Measurements from ENCODE around the gene HTT.

Gene HTT

DNA sequence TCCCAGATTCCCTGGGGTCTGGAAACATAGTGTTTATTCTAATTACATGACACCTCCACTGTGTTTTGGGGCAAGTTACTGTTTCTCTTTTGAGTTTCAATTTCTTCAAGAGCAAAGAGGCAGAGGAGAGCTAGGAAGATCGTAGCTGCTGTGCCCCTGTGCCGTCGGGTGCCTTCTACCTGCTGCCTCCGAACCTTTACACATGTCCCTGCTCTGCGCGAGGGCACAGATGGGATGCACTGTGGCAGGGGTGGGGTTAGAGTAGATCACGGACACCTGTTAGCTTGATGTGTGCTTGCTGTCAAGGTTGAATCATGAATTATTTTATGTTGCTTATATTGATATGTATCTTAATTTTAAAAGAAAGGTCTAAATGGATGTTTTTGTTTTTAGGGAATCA lies 103.4 kb downstream of the HTT start:
- DNase-seq, result no peak

DNA sequence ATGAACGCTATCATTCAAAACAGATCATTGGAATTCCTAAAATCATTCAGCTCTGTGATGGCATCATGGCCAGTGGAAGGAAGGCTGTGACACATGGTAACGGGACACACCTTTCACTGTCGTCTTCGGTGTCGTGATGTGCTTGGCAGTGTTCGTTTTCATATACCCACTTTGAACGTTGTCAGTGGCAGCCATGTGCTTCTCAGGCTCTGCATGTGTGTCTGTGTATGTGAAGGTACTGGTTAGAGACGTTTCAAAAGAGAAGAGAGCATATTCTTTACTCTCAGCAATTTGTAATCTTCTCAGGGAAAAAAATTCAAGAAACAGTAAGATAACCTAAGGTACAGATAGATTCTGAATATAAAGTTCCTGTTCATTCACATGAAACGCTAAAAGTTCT lies 103.9 kb downstream of the HTT start:
- DNase-seq, result no peak

DNA sequence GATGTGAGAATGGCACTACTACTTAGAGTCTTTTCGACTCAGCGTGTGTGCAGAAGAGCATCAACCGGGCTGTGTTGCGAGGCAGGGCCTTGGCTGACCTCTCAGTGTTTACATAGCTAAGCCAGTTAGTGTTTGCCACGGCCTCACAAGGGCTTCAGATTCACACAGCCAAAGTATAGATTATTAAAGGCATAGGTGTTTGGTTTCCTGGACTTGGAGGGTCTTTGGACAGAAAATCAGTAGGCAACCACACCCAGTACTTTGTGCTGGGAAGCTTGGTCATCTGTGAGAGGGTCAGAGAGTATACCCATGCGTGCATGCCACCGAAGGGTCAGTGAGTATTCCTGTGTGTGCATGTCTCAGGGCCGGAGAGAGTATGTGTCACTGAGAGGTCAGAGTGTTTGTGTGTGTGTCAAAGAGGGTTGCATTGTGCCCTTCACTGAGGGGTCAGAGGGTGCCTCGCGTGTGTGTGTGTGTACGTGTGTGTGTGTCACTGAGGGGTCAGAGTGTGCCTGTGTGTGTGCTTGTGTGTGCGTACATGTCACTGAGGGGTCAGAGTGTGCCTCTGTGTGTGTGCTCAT lies 104.7 kb downstream of the HTT start:
- no peak for DNase-seq

DNA sequence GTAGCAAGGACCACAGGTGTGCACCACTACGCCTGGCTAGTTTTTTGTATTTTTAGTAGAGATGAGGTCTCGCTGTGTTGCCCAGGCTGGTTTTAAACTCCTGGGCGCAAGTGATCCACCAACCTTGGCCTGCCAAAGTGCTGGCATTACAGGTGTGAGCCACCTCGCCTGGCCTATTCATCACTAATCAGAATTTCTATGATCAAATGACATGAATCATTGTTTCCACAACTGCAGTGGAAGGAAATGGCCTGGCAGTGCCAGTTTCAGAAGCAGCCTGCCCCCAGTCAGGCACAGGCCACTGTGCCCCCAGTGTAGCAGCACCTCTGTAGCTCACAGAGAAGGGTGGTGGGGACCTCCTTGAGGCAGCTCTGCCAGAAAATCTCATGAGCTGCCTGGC lies 108.5 kb downstream of the HTT start:
- no peak for DNase-seq

DNA sequence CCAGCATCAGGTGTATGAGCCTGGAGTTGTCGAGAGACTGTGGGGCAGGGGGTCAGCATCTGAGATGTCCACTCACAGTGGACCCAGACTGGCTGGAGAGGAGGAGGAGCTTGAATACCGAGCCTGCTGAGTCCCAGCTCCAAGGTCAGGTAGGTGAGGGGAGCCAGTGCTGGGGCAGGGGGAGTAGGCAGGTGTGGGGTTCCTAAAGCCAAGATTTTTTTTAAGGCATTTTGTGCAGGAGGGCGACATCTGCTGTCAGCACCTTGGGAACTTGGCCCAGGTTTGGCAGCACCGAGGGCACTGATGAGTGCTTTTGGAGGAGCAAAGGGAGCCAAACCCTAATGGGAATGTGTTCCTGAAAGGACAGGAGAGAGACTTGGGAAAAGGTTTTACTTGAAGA lies 110.2 kb downstream of the HTT start:
- no peak for DNase-seq

DNA sequence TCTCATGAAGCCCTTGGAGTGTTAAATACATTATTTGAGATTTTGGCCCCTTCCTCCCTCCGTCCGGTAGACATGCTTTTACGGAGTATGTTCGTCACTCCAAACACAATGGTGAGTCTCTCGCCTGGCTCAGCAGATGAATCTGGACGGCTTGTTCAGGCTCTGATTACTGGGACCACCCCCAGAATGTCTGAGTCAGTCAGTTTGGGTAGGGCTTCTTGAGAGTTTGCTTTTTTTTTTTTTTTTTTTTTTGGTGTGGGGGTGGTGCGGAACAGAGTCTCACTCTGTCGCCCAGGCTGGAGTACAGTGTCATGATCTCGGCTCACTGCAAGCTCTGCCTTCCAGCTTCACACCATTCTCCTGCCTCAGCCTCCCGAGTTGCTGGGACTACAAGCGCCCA lies 112.1 kb downstream of the HTT start:
- DNase-seq, result no peak

DNA sequence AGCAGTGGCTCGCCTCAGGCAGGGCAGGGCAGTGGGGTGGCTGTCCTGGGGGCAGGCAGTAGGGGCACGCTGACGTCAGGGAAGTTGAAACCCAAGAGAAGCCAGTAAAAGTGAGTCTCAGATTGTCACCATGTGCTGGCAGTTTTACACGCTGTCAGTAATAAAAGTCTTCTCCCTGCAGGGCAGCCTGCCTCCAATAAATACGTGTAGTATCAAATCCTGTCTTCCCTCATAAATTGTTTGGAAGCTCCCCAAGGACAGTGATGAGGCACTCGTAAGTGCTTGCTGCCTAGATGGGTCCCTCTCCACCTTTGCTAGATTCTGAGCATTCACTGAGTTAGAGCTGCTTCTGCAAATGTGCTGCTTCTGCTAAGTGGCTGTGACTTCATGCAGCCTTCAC lies 113.6 kb downstream of the HTT start:
- DNase-seq, result no peak

DNA sequence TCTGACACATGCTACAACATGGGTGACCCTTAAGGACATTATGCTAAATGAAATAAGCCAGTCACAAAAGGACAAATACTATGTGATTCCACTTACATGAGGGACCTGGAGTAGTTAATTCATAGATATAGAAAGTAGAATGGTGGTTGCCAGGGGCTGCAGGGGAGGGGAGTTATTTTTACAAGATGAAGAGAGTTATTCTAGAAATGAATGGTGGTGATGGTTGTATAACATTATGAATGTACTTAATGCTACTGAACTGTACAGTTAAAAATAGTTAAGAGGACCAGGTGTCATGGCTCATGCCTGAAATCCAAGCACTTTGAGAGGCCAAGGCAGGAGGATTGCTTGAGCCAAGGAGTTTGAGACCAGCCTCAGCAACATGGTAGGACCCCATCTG lies 115.0 kb downstream of the HTT start:
- no peak for DNase-seq

DNA sequence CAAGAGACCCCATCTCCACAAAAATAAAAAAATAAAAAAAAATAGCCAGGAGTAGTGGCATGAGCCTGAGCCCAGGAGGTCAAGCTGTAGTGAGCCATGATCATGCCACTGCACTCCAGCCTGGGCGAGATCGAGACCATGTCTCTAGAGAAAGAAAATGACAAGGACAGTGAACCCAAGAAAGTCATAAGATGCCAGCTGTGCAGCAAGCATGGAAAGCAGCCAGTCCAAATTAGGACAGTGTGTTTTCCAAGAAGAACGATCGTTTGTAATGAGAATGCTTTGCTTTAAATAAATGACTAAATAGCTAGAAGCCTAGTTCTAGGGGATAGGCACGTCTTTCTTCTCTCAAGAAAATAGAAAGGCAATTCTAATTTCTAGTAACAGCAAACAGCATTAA lies 116.1 kb downstream of the HTT start:
- no peak for DNase-seq

DNA sequence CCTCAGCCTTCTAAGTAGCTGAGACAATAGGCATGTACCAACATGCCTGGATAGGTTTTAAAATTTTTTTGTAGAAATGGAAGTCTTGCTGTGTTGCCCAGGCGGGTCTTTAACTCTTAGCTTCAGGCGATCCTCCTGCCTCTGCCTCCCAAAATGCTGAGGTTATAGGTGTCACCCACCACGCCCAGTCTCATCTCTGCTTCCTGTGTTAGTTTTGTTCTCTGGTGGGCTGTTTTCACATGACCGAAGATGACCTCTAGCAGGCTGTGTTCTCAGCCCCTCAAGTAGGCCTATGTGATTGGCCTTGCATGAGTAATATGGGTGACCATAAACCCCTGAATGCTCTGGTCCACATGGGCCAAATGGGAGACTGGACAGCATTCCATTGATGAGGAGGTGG lies 117.7 kb downstream of the HTT start:
- DNase-seq, result no peak

DNA sequence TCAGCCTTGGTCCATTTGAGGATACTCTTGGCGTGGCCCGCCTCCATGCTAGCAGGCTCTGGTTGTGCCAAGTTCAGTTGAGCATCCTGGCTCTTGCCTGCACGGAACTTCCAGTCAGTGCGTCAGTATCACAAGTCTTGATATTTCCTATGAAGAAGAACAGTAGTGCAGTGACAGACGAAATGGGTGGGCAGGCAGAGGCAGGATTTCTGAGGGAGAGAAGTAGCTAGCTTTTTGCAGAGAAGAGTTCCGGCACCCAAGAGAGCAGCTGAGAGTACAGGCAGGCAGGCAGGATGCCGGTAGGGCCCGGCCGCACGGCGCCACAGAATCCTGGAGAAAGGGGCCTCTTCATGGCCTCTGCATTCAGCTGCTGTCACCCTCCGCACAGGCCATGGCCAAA lies 118.3 kb downstream of the HTT start:
- no peak for DNase-seq

DNA sequence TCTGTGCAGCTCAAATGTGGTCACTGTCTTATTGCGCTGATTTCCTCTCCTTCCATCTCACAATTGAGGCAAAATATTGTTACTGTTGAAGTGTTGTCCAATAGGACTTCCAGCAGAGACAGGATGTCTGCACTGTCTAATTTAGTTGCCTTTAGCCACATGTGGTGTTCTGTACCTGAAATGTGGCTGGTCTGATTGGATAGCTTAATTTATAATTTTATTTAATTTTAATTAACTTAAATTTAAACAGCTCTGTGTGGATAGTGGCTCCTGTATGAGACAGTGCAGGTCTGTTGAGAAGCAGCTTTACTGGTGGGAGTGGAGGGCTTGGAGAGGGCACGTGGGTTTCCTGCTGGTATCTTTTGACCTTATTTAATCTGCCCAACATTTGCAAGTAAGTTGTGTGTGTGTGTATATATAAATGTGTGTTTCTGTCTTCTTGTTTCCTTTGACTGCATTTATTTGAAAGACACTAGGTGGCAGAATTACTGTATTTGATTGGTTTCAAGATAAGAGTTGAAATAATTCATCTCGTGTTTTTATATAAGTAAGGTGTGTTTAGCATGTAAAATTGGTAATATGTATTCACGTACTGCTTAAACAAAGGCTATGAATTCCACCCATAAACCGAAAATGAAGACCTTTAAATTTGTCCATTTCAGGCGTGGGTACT lies 119.2 kb downstream of the HTT start:
- no peak for DNase-seq

DNA sequence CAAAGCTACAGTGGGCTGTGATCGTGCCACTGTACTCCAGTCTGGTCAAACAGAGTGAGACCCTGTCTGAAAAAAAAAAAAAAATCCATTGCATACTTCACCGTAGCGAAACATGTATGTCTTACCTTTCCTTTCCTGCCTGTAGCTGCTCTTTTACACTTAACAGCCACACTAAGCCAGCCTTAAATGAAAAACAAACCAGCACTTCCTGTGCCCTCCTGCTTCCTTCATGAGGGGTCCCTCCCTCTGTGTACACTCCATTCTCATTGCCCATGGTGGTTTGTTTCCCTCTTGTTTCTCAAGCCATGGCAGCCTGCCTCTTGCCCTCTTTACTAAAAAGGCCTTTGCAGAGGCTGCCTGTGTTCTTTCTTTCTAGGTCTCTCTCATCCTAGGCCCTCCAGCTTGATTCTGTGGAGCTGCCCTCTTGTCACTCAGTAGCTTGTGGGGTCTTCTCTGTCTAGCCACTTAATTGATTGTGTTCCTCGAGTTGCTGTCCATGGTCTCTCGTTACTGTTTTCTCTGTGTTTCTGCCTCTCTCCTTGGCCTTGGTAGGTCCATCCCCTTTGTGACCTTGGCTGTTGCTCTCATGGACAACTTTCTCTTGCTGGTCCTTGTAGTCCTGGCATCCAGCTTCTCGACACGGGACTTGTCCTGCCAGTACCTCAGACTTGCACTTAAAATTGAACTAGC lies 122.3 kb downstream of the HTT start:
- peak; percentile 18 for DNase-seq

DNA sequence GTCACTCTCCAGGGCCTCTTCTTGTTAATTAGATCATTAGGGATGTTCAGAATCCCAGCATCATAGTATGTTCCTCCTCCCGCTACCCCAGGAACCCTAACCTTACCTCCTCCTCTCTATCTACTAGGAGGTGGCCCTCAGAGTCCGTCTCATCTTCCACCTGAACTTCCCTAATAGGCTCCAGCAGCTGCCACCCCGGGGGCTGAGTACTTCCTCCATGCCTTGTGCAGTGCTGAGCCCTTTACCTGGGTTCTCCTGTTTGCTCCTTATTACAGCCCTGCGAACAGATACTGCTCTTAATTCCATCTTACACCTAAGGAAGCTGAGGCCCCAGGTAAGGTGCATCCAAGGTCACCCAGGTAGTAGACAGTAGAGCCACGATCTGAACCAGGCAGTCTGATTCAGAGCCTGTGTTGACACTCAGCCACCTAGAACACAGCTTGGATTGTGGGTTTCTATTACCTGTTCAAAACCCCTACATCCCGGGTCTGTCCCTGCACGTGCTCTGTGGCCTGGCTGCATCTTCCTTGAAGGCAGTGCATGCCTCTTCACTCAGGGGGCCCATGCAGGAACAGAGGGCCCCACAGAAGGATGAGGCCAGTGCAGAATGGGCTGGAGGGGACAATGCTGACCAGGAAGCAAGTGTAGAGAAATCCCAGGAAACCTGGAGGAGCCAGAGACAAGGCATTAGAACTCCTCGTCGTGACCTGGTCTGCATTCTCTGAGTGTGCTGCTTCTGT lies 123.1 kb downstream of the HTT start:
- no peak for DNase-seq

DNA sequence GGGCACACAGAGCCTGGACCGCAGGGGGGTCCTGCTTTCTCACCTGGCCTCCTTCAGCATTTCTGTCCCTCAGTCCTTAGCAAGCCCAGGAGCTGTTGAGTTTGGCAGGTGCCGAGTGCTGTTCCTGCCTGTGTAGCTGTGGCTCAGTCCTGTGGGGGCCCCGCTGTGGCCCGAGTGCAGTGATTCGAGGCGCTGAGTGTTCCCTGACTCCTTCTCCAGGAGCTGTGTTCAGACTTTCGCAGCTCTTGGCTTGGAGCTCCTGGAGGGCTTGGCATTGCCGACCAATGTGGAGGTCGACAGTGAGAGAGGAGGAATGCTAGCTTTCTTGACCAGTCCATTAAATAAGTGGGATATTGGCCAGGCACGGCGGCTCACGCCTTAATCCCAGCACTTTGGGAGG lies 124.4 kb downstream of the HTT start:
- DNase-seq, result no peak

DNA sequence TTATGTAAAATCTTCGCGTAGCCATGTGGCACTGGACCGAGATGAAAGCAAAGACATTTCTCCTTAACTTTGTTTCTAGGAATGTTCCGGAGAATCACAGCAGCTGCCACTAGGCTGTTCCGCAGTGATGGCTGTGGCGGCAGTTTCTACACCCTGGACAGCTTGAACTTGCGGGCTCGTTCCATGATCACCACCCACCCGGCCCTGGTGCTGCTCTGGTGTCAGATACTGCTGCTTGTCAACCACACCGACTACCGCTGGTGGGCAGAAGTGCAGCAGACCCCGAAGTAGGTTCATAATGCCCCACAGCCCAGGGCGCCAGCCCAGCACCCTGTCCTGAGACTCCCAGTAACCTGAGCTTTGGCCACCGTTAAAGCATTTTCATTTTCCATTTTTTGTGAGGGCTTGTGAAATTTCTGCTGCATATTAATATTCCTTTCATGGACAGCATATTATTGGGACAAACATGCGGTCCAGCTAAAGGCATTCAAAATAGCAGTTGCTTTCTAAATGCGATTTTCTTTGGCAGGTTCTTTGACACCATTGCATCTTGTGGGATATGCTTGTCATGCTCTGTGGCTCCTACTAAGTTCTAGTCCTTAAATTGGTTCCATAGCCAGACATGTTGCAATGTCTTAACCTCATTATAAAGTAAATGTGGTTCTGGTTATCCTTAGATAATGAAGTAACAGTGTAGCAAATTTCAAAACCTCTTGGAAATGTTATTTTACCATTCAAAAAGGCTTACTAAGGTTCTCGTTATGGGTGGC lies 125.4 kb downstream of the HTT start:
- no peak for DNase-seq

DNA sequence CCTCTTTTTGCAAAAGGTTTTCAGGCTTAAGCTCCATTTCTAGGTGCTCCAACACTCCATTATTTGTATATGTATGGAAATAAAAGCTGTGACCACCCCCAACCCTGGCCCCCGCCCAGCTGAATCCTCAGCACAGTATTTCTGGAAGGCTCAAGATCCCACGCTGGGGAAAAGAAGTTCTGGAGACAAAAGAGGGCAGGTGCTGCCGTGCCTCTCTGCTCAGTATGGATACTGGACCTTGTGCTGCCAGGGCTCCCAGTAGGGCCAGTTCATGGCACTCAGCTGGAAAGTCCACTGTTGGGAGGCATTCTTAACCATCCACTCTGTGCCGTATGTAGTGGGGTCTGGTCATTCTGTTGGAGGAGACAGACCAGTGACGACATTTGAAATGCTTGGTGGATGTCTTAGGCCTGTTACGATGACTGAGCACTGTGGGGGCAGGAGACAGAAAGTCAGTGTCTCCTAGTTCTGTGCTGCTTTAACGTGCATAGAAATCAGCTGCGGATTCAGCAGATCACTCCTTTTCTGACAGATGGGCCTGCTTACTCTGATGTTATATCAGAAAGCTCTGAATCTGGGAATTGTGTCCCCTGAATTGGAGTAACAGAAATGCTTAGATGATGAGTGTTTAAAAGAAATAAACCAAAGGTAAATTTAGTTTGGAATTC lies 126.1 kb downstream of the HTT start:
- DNase-seq, result no peak

DNA sequence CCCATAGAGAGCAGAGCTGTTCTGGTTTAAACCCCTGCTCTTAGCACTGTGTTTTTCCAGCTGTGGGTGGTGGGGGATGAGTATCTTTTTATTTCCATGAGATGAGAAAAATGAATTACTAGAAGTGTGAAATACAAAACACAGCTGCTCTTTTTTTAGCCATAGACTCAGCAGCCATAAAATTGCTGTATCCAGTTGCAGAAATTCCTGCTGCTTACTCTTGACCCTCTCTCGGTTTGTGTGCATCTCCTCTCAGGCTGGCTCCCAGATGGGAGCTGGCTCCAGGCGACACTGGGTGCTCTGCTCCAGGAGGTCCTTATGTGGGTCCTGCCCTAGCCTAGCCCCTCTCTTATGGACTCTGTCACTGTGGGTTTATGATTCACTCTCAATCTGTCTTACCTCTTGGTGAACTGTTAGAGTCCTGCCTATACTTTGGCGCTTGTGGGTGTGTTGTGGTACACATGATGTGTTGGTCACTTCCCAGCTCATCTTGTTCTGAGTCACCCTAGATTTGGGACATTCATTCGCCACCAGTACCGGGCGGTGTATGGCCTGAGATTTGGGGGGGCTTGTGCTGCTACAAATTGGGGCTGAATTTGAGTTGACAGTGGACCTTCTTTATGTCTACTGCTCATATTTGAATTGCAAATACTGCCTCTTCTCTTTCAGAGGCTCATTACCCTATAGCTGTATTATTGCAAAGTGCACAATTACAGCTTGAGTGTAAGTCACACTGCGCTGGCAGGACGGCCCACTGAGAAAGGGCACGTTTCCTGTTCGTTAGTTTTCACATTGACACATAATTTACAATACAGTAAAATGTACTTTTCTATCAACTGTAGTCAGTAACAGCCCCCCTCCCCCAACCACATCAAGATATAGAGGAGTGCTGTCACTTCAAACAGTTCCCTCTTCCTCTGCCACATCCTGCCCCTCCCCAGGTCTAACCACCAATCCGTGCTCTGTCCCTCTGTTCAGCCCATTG lies 127.5 kb downstream of the HTT start:
- DNase-seq, result peak; percentile 85

DNA sequence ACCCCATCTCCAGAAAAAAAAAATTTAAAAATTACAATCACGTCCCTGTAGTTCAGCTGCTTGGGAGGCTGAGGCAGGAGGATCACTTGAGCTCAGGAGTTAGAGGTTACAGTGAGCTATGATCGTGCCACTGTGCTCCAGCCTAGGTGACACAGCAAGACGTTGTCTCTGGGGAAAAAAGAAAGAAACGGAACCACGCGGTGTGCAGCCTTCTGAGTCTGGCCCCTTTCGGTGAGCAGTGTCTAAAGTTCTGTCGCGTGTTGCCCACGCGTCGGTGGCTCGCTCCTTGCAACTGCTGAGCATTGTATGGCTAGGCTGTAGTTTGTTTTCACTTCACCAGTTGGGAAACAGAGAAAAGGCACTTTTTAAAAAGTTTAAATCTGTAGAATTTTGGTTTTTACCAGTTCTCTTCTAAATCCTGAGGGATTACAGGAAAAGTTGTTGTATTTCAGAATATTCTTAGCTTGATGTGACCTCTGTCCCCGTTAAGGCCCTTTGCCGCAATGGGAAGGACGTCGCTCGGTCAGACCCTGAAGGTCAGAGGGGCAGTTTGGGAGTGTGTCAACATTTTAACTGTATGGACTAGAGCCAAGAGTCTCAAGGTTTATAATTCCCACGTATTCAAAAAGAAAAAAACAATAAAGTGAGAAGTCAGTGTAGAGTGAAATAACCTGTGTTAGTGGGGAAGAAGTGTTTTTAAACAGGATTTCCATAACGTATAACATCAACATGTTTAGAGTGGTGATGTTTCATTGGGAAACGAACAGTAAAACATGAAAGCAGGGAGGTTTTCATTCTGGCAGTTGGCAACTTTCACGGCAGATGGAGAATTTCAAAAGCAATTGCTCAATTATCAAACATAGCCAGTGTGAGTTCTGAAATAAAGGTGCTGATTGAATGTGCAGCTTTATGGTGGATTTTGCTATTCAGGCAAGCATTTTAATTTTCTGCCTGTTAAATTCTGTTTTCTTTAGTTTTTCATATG lies 128.6 kb downstream of the HTT start:
- peak; percentile 39 for DNase-seq

DNA sequence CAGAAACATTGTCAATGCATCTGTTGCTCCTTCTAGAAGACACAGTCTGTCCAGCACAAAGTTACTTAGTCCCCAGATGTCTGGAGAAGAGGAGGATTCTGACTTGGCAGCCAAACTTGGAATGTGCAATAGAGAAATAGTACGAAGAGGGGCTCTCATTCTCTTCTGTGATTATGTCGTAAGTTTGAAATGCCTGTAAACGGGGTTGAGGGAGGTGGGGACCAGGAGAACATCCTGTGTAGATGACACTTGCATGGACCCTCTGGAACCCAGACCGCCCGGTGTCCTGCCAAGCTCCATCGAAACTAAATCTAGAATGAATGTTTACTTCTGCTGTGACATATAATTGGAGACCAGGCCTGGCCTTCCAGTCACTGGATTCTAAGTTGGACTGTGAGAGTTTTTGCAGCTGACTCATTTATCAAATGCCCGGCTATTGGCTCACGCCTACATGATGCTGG lies 129.5 kb downstream of the HTT start:
- no peak for DNase-seq

All from CD4-positive, alpha-beta T cell treated with Interleukin-6 for 4 hours (primary cell).